GM23248 (cell line): ENCODE data around the gene TRIM9.

Source experiments
- EZH2 ChIP-seq: fragments of 200-600 bp; sonication (generic); IDR thresholded peaks from 2 replicates; pipeline ENCODE4 v1.6.1; 2018; ENCODE audit warnings: antibody characterized with exemption, mild to moderate bottlenecking; ENCODE audit not compliant: insufficient read depth, poor library complexity, severe bottlenecking
- EZH2phosphoT487 ChIP-seq: fragments of 200-600 bp; sonication (generic); IDR thresholded peaks from 2 replicates; pipeline ENCODE4 v1.6.1; 2018; ENCODE audit warnings: antibody characterized with exemption, moderate library complexity, mild to moderate bottlenecking, low read depth; ENCODE audit not compliant: insufficient read depth

- TF ChIP-seq EZH2, result no peak
- no peak for TF ChIP-seq EZH2phosphoT487
Observed at GRCh38 chr14:51041108-51041531, 53.8 kb downstream of the TRIM9 start.
